SU-DHL-6 (cell line): ENCODE data around the gene BAIAP2L2.

Source experiments
- EZH2phosphoT487 ChIP-seq: fragments of 200-600 bp; sonication (generic), shearing (Covaris generic); conservative IDR thresholded peaks from 2 replicates; pipeline ENCODE4 v1.6.1; 2018; ENCODE audit warnings: mild to moderate bottlenecking, antibody characterized with exemption, low read length, moderate library complexity, mixed read lengths
- TF ChIP-seq, protein P1 (sequence below): fragments of 200-600 bp; sonication (generic); IDR thresholded peaks from one replicate; pipeline ENCODE4 v1.5.1; 2017; ENCODE audit warnings: antibody characterized with exemption, mild to moderate bottlenecking, low read length, moderate library complexity; ENCODE audit not compliant: insufficient read depth, poor library complexity, severe bottlenecking

DNA sequence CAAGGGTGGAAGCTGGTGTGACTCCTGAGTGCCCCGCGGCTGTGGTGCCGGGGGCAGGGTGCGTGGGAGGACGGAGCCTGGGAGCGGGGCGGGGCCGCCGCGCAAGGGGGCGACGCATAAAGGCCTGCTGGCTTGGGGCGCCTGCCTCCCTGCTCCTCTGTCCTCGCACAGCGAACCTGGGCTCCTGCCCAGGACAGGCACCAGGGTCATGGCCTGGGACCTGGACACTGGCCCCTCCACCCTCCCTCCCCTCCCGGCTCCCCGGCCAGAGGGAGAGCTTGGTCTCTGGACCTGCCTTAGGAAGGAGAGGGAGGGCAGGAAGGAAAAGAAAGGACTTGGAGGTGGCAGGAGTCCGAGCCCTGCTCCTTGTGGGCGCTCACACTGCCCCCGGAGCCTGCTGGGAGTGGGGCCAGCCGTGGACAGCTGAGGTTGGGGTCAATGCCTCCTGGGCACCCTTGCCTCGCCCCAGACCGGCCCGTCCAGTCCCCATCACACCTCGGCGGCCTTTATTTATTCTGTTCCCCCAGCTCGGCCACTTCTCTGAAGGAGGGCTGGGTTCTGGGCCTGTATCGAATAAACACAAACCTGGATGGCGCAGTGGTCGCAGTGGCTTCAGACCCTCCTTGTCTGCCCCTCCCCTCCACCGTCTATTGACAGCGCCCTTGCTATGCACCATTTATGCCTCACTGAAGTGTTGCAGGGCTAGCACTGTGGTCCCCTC is 35.2 kb downstream of the BAIAP2L2 start:
- TF ChIP-seq, protein P1, sequence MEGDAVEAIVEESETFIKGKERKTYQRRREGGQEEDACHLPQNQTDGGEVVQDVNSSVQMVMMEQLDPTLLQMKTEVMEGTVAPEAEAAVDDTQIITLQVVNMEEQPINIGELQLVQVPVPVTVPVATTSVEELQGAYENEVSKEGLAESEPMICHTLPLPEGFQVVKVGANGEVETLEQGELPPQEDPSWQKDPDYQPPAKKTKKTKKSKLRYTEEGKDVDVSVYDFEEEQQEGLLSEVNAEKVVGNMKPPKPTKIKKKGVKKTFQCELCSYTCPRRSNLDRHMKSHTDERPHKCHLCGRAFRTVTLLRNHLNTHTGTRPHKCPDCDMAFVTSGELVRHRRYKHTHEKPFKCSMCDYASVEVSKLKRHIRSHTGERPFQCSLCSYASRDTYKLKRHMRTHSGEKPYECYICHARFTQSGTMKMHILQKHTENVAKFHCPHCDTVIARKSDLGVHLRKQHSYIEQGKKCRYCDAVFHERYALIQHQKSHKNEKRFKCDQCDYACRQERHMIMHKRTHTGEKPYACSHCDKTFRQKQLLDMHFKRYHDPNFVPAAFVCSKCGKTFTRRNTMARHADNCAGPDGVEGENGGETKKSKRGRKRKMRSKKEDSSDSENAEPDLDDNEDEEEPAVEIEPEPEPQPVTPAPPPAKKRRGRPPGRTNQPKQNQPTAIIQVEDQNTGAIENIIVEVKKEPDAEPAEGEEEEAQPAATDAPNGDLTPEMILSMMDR = no peak
- no peak for TF ChIP-seq EZH2phosphoT487
